Dendritic cell treated with granulocyte-macrophage colony-stimulating factor and Interleukin-4, amounts not matched to agents 40 ng/mL and 50 ng/mL, for 4 days (primary cell): ENCODE data around the gene EFEMP2.

Experiments used
- H3K27ac Mint-ChIP-seq: one replicate; pipeline ENCODE4 v1.8.0; 2022; ENCODE audit warnings: mild to moderate bottlenecking, mixed read lengths
- H3K27me3 Mint-ChIP-seq: one replicate; pipeline ENCODE4 v1.8.0; 2022; ENCODE audit warnings: mild to moderate bottlenecking, mixed read lengths
- H3K36me3 Mint-ChIP-seq: one replicate; pipeline ENCODE4 v1.8.0; 2022; ENCODE audit warnings: low read depth, mixed read lengths
- H3K4me1 Mint-ChIP-seq: one replicate; pipeline ENCODE4 v1.8.0; 2022; ENCODE audit warnings: low read depth, mixed read lengths
- H3K4me3 Mint-ChIP-seq: one replicate; pipeline ENCODE4 v1.8.0; 2022; ENCODE audit warnings: mild to moderate bottlenecking, moderate library complexity, mixed read lengths
- H3K9me3 Mint-ChIP-seq: one replicate; pipeline ENCODE4 v1.8.0; 2022; ENCODE audit warnings: mixed read lengths
- intact Hi-C: fragments of 100-400 bp; cut with micrococcal nuclease; formaldehyde crosslinking; loops from one replicate; pipeline ENCODE4 v1.15.0; 2022

EFEMP2 gene

DNA sequence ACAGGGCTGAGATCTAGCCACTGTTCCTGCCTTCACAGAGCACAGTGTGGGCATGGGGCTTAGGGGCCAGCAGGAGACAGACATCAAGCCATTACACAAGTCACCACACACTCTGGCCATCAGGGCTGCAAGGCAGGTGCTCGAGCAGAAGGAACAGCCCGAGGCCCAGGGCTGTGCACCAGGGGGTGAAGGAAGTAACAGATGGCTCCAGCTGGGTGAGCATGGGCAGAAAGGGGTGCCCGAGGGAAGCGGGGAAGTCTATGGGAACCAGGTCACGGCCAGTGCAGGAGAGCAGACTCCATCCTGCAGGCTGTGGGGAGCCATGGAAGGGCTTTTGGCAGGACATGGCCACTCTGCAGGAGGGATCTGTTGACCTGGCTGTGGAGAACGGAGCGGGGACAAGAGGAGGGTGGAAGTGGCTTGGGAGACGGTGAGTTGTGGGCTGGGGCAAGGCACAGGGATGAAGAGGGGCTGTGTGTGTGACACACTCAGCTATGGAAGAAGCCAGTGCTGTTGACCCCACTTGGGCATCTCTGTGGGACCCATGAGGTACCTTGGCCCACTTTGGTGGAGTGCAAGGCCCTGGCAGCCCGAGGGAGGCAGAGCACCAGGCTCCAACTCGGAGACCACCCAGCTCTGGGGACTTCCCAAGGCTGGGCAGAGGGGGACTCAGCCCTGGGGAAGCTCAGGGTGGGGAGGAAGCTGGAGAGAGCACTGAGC lies 42.7 kb upstream of the EFEMP2 start:
- peak overlapping the region; percentile 89 for H3K27ac Mint-ChIP-seq
- H3K36me3 Mint-ChIP-seq: peaks cover 24% of the 10 kb centered on the region
- no peaks in the 10 kb centered on the region for H3K9me3 Mint-ChIP-seq
- H3K27me3 Mint-ChIP-seq: peaks cover 5% of the 10 kb centered on the region
- H3K4me3 Mint-ChIP-seq: peak overlapping the region; percentile 62
- peaks cover 46% of the 10 kb centered on the region for H3K4me1 Mint-ChIP-seq
- intact Hi-C loops: loop anchor here (5.0 kb wide), 1 partner anchor 352 kb away; the partner anchor contains the start of gene RAB1B

DNA sequence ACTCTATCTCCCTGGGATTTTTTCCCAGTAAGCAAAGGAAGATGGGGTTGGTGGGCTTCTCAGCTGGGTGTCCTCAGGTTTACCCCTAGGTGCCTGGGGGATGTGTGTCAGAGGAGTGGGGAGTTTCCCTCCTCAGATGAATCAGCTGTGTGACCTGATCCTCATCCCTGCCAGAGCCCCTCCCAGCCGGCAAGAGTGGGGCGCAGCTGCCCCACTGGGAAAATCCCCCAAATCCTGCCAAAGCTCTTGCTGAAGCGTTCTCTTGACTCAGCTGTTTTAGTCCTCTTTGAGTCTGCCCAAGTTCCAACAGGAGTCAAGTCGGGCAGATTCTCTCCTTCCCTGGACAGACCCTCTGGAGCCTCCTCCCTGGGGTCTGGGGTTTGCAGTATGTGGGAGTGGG lies 40.2 kb upstream of the EFEMP2 start:
- H3K27me3 Mint-ChIP-seq: peaks cover 12% of the 10 kb centered on the region
- H3K36me3 Mint-ChIP-seq: peaks cover 12% of the 10 kb centered on the region
- no peak overlapping the region for H3K4me3 Mint-ChIP-seq
- peaks cover 42% of the 10 kb centered on the region for H3K4me1 Mint-ChIP-seq
- H3K9me3 Mint-ChIP-seq: no peaks in the 10 kb centered on the region
- H3K27ac Mint-ChIP-seq: no peak overlapping the region
- intact Hi-C loops: no loop called here

DNA sequence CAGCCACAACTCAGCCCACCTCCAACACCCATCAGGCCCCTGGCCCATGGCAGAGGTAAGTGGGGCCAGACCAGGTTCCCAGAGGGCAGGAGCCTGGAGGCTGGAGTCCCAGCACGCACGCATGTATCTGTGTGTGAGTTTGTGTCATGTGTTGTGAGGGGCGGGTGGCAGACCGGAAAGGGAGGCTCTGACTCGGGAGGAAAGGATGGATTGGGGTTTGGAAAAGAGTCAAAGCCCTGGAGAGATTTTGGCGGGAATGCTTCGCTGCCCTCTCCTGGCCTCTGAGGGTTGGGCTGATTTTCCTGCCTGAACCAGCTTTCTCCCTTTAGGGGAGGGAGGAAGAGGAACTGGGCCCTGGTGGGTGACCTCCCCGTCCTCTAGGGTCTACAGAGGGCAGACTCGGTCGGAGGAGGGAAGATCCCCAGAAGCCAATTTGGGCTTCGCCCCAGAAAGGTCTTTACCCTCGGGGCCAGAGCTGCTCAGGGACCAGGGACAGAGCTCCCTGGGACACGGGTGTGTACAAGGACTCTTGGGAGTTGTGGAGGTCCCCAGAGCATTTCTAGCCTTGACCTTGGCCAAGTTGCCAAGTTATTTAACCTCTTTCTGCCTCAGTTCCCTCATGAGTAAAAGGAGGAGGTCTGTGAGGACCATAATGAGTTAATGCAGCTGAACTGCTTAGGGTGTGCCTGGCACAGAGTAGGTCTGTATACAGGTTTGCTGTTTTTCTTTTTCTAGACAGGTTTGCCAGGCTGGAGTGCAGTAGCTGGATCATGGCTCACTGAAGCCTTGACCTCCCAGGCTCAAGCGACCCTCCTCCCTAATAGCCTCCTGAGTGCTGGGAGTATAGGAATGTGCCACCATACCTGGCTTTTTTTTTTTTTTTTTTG lies 39.3 kb upstream of the EFEMP2 start:
- no peak overlapping the region for H3K4me3 Mint-ChIP-seq
- intact Hi-C loops: no loop called here

DNA sequence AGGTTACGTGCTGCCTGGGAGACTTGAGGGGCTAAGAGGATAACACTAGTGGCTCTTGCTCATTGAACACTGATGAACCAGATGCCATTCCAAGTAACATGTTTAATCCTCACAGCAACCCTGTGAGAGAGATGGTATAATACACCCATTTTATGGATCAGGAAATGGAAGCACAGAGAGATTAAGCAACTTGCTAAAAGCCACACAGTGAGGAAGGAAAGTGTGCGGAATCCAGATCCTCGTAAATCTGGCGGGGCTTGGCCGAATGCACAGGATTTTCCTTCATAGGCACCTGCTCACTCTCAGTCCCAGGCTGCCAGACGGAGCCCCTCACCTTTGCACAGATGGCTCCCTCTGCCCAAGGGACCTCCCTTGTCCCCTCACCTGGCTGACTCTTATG lies 35.3 kb upstream of the EFEMP2 start:
- Mint-ChIP-seq H3K27ac (no peak overlapping the region), H3K27me3 (peaks cover 18% of the 10 kb centered on the region), H3K4me3 (no peak overlapping the region), H3K9me3 (no peaks in the 10 kb centered on the region), H3K36me3 (no peaks in the 10 kb centered on the region), H3K4me1 (peaks cover 9% of the 10 kb centered on the region)
- intact Hi-C loops: no loop called here

More for the DNA sequence above, 39.3 kb upstream of the EFEMP2 start:
- Mint-ChIP-seq H3K4me1 (peaks cover 36% of the 10 kb centered on the region), H3K9me3 (no peaks in the 10 kb centered on the region), H3K36me3 (peaks cover 7% of the 10 kb centered on the region), H3K27me3 (peaks cover 14% of the 10 kb centered on the region), H3K27ac (peak overlapping the region; percentile 4)

DNA sequence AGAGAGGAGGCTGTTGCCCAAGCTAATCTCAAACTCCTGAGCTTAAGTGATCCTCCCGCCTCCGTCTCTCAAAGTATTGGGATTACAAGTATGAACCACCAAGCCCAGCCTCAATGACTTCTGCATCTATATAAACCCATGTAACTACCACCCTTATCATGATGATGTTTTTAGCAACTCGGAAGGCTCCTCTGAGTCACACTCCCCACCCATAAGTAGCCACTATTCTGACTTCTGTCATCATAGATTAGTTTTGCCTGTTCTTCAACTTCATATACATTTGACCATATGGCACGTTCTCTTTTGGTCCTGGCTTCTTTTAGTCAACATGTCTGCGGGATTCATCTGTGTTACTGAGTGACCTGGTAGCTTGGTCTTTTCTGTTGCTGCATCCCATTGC lies 34.0 kb upstream of the EFEMP2 start:
- Mint-ChIP-seq H3K27ac (no peak overlapping the region), H3K27me3 (peaks cover 24% of the 10 kb centered on the region), H3K36me3 (no peaks in the 10 kb centered on the region), H3K9me3 (no peaks in the 10 kb centered on the region), H3K4me3 (no peak overlapping the region), H3K4me1 (peaks cover 11% of the 10 kb centered on the region)
- intact Hi-C loops: no loop called here

DNA sequence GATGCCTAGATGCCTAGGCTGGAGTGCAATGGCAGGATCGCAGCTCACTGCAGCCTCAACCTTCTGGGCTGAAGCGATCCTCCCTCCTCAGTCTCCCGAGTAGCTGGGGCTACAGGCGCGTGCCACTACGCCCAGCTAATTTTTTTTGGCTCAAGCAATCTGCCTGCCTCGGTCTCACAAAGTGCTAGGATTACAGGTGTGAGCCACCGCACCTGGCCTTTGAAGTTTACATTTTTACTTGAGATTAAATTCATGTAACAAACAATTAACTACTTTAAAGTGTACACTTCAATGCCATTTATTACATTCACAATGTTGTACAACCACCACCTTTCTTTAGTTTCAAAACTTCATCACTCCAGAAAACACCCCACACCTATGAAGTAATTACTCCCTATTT lies 31.1 kb upstream of the EFEMP2 start:
- Mint-ChIP-seq H3K9me3 (no peaks in the 10 kb centered on the region), H3K4me1 (peaks cover 16% of the 10 kb centered on the region), H3K36me3 (peaks cover 6% of the 10 kb centered on the region), H3K4me3 (no peak overlapping the region), H3K27ac (no peak overlapping the region), H3K27me3 (peaks cover 17% of the 10 kb centered on the region)
- intact Hi-C loops: no loop called here

DNA sequence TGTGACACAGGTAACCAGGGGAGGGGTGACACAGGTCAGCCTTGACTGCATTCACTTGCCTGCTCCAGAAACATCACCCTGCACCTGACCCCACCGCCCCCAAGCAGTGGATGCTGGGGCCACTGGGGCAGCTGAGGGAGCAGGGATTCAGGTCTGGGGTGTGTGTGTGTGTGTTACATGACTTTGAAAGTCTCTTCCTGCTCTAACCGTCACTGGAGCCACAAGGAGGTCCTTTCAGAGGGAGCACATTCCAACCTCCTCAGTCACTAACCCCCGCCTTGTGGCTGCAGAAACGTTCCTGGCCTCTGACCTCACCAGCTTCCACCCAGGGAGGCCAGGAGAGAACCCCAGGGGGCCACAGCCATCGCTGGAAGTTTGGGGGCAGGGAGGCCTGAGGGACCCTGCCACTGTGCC lies 30.5 kb upstream of the EFEMP2 start:
- Mint-ChIP-seq H3K27me3 (peaks cover 16% of the 10 kb centered on the region), H3K27ac (no peak overlapping the region), H3K9me3 (no peaks in the 10 kb centered on the region), H3K4me3 (no peak overlapping the region), H3K36me3 (peaks cover 6% of the 10 kb centered on the region), H3K4me1 (peaks cover 19% of the 10 kb centered on the region)
- intact Hi-C loops: no loop called here

DNA sequence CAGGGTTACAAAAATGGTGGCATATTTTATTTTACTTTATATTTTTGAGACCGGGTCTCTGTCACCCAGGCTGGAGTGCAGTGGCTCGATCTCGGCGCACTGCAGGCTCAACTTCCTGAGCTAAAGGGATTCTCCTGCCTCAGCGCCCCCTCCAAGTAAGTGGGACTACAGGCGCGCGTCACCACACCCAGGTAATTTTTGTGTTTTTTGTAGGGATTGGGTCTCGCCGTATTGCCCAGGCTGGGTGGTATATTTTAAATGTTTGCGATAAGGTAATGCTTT lies 28.2 kb upstream of the EFEMP2 start:
- Mint-ChIP-seq H3K9me3 (no peaks in the 10 kb centered on the region), H3K4me1 (peaks cover 29% of the 10 kb centered on the region), H3K27ac (peak overlapping the region; percentile 90), H3K4me3 (no peak overlapping the region), H3K36me3 (peaks cover 16% of the 10 kb centered on the region), H3K27me3 (peaks cover 14% of the 10 kb centered on the region)
- intact Hi-C loops: no loop called here

DNA sequence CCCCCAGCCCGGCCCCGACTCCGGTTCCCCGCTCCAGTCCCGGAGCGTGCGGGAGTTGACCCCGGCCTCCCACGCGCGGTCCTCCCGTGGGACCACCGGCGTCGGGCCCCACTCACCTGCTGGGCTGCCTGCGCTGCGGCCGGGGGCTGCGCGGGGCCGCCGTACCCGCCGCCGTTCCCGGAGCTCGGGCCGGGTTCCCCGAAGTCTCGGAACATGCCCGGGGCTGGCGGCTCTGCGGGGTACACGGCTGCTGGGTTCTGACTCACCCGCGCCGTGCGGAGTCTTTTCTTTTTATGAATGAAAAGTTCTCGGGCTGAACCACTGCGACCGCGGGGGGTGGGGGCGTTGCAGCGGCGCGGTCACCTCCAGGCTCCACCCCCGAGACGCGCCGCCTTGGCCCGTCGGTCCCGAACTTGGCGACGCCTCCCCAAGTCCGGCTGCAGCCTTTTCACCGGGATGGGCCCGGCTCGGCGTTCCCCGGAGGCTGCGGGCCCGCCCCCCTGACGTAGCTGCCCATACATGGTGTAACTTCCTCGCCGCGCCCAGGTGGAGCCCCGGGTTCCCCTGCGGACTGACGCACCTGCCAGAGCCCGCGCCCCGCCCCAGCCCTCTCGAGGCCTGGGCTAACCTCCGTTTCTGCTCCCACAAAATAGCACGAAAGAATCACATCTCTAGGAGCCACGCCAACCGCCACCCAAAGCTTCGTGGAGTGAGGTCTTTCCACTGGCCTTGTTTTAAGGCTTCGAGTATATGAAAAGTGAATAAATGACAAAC lies 27.7 kb upstream of the EFEMP2 start, which contains the start of gene FOSL1:
Gene FOSL1 (minus strand): TSS at position 264 of the 774 bp plus-strand sequence. CDS start 49 bp downstream, at position 215.
- H3K27ac Mint-ChIP-seq: peak within 1 kb of the TSS; percentile 90
- peaks cover 14% of the 10 kb centered on the region for H3K27me3 Mint-ChIP-seq
- H3K4me1 Mint-ChIP-seq: peaks cover 34% of the 10 kb centered on the region
- intact Hi-C loops: no loop called here
- peaks cover 21% of the 10 kb centered on the region for H3K36me3 Mint-ChIP-seq
- peak within 1 kb of the TSS; percentile 83 for H3K4me3 Mint-ChIP-seq
- H3K9me3 Mint-ChIP-seq: no peaks in the 10 kb centered on the region

DNA sequence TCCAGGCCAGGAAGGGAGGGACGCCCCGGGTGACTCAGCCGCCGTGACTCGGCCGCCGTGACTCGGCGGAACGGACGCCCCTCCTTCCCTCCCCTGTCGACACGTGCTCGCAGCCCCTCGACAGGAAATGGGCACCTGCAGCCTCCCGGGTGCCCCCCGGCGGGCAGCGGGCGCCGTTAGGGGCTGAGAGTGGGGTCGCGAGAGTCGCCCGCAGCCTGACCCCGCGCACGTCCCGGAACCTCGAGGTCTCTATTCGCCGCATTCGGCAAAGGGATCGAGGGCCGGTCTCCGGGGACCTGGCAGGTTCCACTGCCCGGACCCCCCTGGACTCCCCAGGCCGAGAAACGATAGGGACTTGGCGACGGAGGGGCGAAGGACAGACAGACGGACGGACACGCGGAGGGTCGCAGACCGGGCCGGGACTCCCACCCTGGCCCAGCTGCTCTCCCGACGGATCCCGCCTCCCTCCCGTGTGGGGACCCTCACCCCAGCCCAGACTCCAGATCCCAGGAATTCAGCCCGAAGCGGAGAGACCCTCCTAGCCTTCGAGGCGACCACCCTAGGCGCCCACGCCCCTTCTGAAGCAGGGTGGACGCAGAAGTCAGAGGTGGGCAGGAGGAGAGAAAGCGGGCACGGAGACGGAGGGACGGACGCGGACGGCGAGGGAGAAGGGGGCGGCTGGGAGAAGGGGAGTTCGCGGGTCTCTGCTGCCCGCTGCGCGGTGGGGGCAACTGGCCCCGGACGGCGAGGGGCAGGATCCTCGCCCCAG lies 26.9 kb upstream of the EFEMP2 start:
- Mint-ChIP-seq H3K27ac (peak overlapping the region; percentile 90), H3K36me3 (peaks cover 21% of the 10 kb centered on the region), H3K27me3 (peaks cover 13% of the 10 kb centered on the region), H3K4me3 (peak overlapping the region; percentile 83), H3K9me3 (no peaks in the 10 kb centered on the region), H3K4me1 (peaks cover 38% of the 10 kb centered on the region)
- intact Hi-C loops: no loop called here

DNA sequence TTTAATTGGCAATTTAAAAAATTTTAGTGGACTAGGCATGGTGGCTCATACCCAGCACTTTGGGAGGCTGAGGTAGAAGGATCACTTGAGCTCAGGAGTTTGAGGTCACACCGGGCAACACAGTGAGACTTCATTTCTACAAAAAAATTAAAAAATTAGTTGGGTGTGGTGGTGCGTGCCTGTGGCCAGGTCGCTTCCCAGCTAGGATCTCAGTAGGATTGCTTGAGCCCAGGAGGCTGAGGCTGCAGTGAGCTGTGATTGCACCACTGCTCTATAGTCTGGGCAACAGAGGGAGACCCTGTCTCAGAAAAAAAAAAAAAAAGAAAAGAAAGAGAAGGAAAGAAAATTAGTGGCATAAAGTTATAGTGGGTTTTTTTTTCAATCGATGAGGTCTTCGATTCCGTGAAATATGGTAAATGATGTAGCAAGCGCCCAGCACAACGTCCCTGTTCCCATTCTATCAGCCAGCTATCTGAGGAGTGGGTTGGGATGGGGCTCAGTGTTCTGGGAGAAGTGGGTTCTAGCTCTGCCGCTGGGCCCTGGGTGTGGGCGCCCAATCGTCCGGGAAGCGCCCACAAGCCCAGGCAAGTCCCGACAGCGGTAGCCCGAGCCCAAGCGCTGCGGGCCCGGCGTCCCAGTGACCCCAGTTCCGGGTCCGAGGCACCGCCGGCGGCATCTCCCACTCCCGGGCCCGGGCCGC lies 26.2 kb upstream of the EFEMP2 start:
- peak overlapping the region; percentile 83 for H3K4me3 Mint-ChIP-seq
- peaks cover 21% of the 10 kb centered on the region for H3K36me3 Mint-ChIP-seq
- H3K4me1 Mint-ChIP-seq: peaks cover 46% of the 10 kb centered on the region
- H3K27ac Mint-ChIP-seq: peak overlapping the region; percentile 90
- H3K9me3 Mint-ChIP-seq: no peaks in the 10 kb centered on the region
- intact Hi-C loops: no loop called here
- peaks cover 13% of the 10 kb centered on the region for H3K27me3 Mint-ChIP-seq

DNA sequence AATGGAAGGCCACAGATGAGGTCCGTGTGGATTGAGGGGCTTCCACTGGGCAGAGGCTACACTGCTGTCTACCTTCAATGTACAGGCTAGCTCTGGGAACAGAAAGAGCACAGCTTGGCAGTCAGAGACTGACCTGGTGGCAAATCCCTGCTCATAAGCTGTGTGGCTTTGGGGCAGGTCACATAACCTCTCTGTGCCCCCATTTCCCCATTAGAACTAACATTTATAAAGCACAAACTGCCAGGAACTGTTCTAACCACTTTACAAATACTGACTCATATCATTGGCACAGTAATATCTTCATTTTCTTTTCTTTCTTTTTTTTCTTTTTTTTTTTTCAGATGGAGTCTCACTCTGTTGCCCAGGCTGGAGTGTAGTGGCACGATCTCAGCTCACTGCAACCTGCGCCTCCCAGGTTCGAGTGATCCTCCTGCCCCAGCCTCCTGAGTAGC lies 24.4 kb upstream of the EFEMP2 start:
- H3K27me3 Mint-ChIP-seq: no peaks in the 10 kb centered on the region
- peaks cover 30% of the 10 kb centered on the region for H3K36me3 Mint-ChIP-seq
- no peak overlapping the region for H3K27ac Mint-ChIP-seq
- no peaks in the 10 kb centered on the region for H3K9me3 Mint-ChIP-seq
- peaks cover 58% of the 10 kb centered on the region for H3K4me1 Mint-ChIP-seq
- H3K4me3 Mint-ChIP-seq: no peak overlapping the region
- intact Hi-C loops: no loop called here
